IPS DF 19.7 (cell line): ENCODE results near the gene TTC28.
"Not testable (repeated sequence)": the region's sequence is repeated elsewhere in the genome, so short reads cannot be mapped to it uniquely, and the experiment has no call there.

ENCODE experiments used
- DNase-seq: peaks from one replicate; pipeline ENCODE4 v3.0.0-alpha.2; 2013; ENCODE audit warnings: low read depth, low spot score

The TTC28 gene

DNA sequence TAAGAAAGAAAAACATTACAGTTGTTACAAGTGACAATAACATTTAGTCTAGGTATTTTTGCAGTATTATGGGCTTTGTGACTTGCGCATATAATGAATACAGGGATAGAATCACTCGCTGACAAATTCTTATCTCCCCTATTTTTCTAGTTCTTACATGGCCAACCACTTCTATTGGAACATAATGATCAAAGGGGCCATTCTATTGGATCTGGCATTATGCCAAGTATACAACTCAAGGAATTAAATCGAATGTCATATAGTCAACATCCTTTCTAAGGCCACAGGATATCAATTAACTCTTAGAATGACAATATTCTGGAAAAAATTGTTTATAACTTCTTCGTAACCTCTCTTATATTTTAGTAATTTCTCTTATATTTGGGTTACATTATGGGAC lies 272.0 kb downstream of the TTC28 start:
- DNase-seq: no peak

DNA sequence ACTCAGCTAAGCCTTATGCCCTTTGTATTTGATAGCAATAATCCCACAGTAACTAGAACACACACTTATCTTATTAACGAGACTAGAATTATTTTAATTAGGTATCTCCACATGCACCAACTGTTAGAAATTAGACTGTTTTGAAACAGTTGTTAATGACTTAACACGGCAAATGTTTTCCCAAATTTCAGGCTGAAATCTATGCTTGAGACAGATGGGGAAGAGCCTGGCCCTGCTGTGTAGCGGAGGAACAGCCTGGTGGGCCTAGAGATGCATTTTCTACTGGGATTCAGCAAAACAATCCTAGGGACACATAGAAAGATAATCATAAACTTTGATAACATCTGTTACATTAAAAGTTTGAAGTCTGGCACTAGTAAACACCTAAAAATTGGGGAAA lies 273.4 kb downstream of the TTC28 start:
- DNase-seq: no peak

DNA sequence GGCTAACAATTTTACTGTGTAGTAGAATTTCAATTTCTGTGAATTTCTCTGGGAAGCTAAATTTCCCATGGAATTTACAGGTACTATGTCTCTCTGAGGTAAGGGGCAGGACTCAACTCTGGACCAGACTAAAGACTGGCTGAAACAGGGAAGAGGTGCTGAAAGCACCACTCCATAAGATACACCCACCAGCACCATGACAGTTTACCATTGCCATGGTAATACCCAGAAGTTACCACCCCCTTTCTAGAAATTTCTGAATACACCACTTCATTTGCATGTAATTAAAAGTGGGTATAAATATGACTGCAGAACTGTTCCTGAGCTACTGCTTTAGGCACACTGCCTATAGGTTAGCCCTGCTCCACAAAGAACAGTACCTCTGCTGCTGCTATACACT lies 274.1 kb downstream of the TTC28 start:
- no peak for DNase-seq

DNA sequence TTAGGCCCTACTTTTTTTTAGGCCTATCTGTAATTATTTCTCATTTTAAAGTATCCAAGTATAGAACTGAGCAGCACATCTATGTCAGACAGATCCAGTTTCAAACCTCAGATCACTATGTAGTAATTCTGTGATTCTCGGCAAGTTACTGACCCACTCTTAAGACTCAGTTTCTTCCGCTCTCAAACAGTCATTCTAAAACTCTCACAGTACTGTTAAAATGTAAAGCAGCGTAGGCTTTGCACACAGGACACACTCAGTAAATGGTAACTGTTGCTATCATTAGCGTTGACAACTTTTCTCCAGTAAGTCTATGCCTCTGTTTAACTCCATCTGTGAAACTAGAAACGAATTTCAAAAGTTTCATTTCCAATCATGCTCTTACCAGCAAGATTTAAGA lies 277.1 kb downstream of the TTC28 start:
- DNase-seq: no peak

DNA sequence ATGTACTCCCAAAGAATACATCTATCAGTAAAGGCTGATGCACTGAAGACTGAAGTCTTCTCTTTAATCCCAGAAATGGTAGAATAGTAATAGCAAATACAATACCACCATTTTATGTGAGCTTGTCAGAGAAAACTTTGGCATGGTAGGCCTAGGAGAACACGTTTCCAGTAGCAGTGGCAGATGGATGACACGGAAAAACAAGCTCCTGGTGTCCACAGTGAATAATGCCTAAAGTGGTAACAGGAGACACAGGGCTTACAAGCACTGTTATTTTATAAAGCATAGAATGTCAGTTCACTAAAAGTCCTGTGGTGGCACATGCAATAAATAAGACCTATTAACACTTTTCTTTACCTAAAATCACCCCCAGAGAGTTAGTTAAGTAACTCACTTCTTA lies 277.6 kb downstream of the TTC28 start:
- no peak for DNase-seq

DNA sequence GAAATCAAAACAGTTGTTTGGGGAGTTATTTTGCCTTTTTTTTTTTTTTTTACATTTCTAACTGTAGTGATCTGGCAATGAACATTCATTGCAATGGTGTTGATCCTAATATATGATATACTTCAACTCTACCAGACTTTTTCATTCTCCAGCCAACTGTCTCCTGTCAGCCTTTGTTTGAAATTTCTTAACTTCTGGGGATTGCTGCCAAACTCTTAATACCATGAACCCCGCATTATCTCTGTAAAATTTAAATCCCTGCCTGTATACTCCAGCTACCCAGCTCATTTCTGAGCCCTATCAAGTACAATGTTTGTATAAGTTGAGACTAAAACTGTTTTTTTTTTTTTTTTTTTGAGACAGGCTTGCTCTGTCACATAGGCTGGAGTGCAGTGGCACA lies 280.7 kb downstream of the TTC28 start:
- no peak for DNase-seq

DNA sequence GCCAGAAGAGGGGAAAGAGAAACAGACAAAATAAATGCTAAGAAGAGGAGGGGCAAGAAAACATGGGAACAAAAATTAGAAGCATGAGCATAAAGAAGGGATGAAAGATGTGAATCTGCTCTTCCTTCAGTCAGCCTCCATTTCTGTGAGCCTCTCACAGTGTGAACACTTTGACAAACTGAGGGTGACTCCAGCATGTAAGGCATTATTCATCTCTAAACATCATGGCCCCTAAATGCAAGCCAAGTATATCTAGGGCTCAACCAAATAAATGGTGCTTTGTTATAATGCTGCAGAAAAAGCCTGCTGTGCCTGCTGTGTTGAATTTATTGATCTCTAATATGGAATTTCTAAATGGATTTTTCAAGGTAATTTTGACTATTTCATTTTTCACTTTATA lies 281.3 kb downstream of the TTC28 start:
- DNase-seq: no peak

DNA sequence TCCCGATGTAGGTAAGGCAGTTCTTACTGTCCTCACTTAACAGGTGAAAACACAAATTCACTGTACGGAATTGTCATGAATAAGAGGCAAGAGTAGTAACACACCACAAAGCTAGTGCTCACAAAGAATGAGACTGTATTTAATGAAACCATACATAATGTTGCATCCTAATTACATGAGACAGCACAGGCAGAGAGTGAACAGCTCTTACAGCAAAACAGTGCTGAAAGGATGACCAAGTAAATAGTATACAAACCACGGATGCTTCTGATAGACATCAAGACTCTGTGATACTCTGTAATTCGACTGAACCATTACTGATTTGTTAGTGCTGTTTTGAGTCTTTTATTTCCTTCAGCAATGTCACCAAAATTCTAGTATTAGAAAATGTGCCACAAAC lies 282.3 kb downstream of the TTC28 start:
- DNase-seq: no peak

DNA sequence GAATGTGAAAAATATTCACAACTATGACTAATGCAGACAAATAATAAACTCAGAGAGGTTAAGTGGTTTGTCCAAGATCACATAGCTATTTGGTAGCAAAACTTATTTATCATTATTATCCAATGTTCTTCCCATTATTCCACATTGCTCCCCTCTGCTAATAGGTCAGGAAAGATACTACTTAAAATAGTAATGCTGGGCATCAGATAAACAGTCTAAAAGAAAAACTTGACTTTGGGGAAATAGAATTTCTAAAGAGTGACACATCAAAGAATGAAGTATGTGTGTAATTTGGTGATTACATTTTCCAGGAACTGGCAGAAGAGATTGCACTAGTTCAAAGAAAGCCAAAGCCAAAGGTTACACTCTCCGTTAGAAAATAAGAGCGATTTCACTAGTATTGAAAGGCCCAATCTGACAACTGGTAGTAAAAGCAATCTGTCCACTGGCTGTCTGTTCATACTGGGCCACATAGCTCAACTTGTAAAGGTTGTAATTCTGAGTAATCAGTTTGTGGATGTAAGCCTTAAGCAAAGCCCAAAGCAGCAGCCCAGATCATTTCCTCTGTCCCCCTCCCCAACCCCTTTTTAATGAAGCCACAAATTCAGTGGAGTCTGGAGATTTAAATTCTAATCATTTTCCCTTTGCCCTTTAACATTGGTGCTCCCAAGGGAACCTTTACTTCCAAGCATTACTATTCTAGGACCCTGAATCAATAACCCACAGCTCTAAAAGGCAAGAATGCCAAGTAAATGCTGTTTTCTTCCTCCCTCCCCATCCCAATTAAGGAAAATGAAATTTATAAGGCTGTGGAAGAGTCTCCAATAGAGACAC lies 283.5 kb downstream of the TTC28 start:
- no peak for DNase-seq

DNA sequence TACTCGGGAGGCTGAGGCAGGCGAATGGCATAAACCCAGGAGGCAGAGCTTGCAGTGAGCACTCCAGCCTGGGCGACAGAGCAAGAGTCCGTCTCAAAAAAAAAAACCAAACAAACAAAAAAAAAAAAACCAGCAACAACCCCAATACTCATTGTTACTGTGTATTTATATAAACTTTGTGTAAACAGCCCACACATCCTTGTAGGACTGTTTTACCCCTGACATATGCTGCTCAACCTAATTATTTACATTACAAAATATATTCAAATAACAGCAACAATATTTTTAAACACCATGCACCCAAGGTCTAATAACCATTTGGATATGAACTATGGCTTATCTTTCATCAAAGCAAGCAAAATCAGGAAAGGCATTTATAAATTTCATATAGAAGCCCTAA lies 284.1 kb downstream of the TTC28 start:
- DNase-seq: no peak

DNA sequence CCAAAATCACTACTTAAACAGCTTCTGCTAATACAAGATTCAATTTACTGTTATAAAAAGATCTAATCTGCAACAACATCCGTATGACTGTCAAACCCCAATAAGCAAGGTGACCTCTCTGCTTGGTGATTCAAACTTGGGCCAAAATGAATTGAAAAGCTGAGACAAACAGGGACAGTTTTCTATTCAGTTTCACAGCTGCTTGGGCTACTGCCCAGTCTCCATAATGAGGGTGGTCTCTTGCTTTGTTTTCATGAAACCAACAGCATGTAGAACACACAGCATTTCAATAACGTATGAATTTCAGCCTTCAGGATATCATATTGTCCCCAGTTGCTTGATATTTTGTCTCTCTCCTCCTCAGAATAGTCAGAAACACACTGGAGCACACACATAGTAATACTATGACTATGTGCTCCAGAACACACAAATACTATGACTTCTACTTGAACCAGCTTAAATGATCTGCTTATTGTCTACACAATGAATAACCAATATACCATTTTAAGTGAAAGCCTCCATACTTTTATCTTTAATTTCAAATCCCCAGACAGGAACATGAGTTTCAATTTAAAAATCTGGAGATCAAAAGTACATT lies 285.0 kb downstream of the TTC28 start:
- no peak for DNase-seq

DNA sequence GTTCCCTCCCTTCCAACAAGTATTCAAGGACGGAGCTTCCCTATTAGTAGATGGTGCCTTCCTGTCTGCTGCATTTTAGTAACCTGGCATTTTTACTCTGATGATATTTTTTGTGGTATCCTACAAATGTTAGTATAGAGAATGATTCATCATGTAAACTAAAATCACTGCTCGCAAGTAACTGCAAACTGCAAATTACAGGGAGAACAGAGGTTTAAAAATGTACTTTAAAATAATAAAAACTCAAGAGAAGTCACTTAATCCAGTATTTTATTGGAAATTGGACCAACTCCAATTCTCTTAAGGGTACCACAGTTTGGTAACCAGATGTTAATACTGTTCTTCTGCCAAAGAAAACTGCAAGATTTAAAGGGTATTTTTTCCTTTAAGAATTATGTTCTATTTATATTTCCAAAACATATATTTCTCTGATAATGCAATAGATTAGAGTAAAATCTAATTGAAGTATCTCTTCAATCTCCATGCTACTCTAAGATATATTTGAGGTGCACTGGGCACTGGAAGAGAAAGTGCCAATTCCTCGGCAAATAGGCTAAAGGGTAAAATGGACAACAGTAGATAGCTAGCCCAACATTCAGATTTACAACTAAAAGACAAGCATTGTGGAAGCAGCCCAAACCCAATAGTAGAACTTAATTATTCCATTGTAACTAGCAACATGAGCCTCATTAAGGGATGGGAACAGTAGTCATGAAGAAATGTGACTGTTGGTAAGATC lies 298.0 kb downstream of the TTC28 start:
- DNase-seq: no peak

DNA sequence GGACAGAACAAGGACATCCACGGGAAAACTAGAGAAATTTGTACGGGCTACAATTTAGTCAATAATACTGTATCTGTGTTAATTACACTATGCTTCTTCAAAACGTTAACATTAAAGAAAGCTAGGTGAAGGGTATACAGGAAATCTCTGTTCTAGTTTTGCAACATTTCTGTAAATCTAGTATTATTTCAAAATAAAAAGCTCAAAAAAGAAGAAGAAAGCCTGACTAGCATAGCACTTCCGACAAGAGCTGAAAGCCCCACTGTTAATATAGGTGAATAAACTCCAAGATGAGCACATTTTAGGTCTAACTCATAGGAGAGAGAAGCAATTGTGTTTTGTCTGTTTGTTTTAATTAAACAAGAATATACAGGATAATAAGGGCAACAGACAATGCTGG lies 299.7 kb downstream of the TTC28 start:
- DNase-seq: no peak

DNA sequence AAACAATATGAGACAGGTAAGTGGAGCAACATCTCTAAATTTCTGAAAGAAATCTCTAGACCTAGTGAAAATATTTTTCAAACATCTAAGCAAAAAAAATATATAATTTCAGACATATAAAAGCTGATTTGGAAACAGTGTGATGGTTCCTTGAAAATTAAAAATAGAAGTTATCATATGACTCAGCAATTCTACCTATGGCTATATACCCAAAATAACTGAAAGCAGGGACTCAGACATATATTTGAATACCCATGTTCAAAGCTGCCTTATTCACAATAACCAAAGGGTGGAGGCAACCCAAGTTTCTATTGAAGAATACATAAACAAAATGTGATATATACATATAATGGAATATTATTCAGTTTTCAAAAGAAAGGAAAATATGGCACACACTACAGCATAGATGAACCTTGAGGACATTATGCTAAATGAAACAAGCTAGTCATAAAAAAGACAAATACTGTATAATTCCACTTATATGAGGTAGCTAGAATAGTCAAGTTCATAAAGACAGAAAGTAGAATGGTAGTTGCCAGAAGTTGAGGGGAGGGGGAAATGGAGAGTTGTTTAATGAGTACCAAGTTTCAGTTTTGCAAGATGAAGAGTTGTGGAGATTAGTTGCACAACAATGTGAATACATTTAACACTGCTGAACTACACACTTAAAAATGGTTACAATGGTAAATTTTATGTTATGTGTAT lies 300.4 kb downstream of the TTC28 start:
- DNase-seq: no peak

DNA sequence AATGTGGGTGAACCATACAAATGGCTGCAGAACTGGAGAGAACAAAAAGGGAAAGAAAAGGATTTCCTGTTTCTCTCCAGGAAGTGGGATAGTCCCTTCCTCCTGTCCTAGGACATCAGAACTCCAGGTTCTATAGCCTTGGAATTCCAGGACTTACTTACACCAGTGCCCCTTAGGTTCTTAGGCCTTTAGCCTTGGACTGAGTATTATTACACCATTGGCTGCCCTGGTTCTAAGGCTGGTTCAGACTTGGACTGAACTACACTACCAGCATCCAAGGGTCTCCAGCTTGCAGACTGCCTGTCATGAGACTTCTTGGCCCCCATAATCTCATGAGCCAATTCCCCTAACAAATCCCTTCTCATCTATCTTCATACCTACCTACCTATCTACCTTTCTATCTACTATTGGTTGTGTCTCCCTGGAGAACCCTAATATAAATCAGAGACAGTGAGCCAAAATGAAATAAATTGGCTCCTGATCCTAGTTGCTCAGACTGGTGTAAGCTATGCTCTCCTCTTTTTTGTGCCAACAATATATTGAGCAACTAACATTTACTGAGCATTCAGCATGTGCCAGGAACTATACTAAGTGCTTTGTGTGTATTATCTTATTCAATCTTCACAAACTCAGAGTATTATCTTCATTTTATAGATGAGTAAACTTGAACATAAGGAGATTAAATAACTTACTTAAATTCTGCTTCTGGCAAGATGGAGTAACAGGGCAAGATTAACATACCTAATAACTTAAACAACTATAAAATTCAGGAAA lies 303.7 kb downstream of the TTC28 start:
- DNase-seq: no peak

DNA sequence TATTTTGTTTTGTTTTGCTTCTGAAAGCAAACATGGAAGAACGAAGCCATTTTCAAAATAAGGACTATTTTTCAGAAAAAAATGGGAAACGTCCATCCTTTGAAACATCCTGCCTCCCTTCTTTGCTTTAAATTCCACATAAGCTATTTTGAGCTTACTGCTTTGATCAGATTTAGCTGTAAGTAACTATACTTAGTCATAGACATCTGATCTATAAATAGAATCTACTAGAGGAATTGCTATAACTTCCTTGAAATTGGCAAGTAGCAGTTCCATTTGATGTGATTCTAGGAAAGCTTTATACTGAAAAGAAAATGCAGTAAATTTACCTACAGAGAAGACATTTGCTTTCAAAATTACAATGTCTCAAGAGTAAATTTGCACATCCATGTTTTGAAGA lies 305.8 kb downstream of the TTC28 start:
- DNase-seq: no peak

DNA sequence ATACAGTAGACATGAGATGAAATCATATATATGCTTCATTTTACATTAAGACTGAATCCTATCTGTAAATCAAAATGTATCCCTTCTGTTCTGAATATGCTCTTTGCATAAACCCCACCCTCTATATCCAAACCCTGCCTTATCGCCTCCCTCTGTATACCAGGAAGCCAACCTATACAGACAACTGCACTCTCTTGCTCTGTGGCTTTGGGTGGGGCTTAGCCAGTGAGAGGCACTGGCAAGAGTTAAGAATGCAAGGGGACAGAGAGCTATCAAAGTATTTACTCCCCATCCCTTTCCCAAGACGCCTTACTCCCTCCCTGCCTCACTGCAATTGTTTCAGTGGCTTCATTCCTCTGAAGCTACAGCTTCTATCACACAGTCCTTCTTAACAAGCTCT lies 309.8 kb downstream of the TTC28 start:
- no peak for DNase-seq

DNA sequence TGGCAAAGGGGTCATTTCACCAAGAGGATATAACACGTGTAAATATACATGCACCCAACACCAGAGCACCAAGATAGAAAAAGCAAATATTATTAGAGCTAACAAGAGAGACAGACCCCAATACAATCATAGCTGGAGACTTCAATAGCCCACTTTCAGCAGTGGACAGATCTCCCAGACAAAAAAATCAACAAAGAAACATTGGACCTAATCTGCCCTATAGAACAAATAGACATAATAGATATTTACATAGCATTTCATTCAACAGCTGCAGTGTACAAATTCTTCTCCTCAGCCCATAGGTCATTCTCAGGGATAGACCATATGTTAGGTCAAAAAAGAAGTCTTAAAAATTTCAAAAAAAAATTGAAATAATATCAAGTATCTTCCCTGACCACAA lies 312.8 kb downstream of the TTC28 start:
- no peak for DNase-seq

DNA sequence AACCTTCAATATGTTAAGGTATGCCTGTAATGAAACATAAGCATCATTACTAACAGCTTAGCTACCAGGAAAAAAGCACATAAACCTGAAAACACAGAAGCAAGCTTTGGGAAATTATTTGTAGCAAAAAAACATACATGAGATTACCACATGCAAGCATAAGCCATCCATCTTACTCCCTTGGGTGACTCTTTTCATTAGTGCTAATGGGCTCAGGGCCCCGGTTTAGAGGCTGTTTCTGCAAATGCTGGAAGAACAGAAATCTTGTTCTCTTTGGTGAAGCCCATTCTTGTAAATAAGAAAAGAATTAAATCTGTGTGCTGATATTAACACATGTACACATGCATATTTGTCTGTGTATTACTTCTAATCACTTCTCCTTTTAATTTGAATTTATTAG lies 314.3 kb downstream of the TTC28 start:
- no peak for DNase-seq

DNA sequence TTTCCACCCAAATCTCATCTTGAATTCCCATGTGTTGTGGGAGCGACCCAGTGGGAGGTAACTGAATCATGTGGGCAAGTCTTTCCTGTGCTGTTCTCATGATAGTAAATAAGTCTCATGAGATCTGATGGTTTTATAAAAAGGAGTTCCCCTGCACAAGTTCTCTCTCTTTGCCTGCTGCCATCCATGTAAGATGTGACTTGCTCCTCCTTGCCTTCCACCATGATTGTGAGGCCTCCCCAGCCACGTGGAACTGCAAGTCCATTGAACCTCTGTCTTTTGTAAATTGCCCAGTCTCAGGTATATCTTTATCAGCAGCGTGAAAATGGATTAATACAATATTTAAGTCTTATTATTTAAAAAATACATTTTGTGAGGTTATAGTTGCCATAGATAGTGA lies 315.5 kb downstream of the TTC28 start:
- DNase-seq: not testable (repeated sequence)

DNA sequence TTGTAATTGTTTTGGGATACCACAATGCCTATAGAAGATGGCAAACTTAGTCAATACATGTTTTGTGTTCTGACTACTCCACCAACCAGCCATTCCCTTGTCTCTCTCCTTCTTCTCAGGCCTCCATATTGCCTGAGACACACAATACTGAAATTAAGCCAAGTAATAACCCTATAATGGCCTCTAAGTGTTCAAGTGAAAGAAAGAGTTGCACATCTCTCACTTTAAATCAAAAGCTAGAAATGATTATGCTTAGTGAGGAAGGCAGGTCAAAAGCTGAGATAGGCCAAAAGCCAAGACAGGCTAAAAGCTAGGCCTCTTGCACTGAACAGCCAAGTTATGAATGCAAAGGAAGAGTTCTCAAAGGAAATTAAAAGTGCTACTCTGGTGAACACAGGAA lies 318.7 kb downstream of the TTC28 start:
- DNase-seq: no peak

DNA sequence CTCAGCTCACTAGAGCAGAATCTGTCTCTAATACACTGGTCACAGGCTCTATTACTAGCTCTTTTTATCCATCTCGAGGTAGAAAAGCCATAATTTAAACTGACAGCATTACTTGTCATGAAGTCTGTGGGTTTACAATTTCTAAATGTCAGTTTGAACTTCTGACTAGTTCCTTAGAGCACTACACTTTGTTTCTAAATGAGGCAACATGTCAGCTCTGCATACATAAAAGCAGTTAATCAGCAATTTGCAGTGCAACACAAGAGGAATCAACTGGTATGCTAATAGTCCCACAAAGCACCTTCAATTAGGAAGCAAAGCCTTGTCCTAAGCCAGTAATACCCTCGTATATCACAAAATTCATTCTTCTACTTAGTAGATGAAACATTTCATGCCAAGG lies 321.3 kb downstream of the TTC28 start:
- DNase-seq: no peak
